Brain microvascular endothelial cell (primary cell): ENCODE data around the gene BCL2L2.
A peak's percentile ranks its signal among the peaks of the same experiment; 100 is the strongest.
"Not testable (repeated sequence)": the region's sequence is repeated elsewhere in the genome, so short reads cannot be mapped to it uniquely, and the experiment has no call there.

Experiments
- DNase-seq: peaks from one replicate; pipeline ENCODE4 v3.0.0-alpha.2; 2020
- H3K27ac ChIP-seq: fragments of 250-450 bp; sonication (Bioruptor Pico); 2 replicates; pipeline ENCODE4 v1.5.1; 2020; ENCODE audit warnings: mild to moderate bottlenecking, moderate library complexity
- H3K27me3 ChIP-seq: fragments of 250-450 bp; sonication (Bioruptor Pico); replicated peaks from 2 replicates; pipeline ENCODE4 v1.5.1; 2020; ENCODE audit warnings: mild to moderate bottlenecking
- H3K36me3 ChIP-seq: fragments of 250-450 bp; sonication (Bioruptor Pico); replicated peaks from 2 replicates; pipeline ENCODE4 v1.5.1; 2020; ENCODE audit warnings: mild to moderate bottlenecking
- H3K4me3 ChIP-seq: 2 replicates; pipeline ENCODE4 v1.5.1; 2011; ENCODE audit warnings: low read depth, mild to moderate bottlenecking, control low read depth, low read length, moderate library complexity
- CTCF ChIP-seq: IDR thresholded peaks from 2 replicates; pipeline ENCODE4 v1.5.1; 2011; ENCODE audit warnings: low read depth, mild to moderate bottlenecking, moderate library complexity, low read length, control low read depth, inconsistent platforms; ENCODE audit errors: missing control alignments
- in situ Hi-C: cut with HindIII; loops from 2 replicates; pipeline ENCODE4 v1.10.0; 2017; ENCODE audit warnings: low sequenced_read_pairs, low pct_ligation_motif_present

BCL2L2 gene

GRCh38 chr14:23306412-23307145 lies at the start of gene BCL2L2:
BCL2L2 (plus strand) TSS chr14:23306833; CDS start chr14:23307768, 935 bp downstream.
- H3K36me3 ChIP-seq: peaks cover 27% of the 10 kb centered on the region
- in situ Hi-C loops: no loop called here
- peak within 1 kb of the TSS; percentile 86 for H3K27ac ChIP-seq
- peak; percentile 87 for DNase-seq
- H3K4me3 ChIP-seq: peak within 1 kb of the TSS; percentile 92
- TF ChIP-seq CTCF: no peak
- no peaks in the 10 kb centered on the region for H3K27me3 ChIP-seq

GRCh38 chr14:23258256-23258655 lies 48.4 kb upstream of the BCL2L2 start:
- in situ Hi-C loops: no loop called here
- Histone ChIP-seq H3K27ac (no peak overlapping the region), H3K27me3 (peaks cover 4% of the 10 kb centered on the region), H3K36me3 (no peaks in the 10 kb centered on the region), H3K4me3 (no peak overlapping the region)
- DNase-seq: no peak
- TF ChIP-seq CTCF: no peak

GRCh38 chr14:23259426-23259825 lies 47.2 kb upstream of the BCL2L2 start:
- in situ Hi-C loops: no loop called here
- H3K36me3 ChIP-seq: no peaks in the 10 kb centered on the region
- no peak for TF ChIP-seq CTCF
- peaks cover 4% of the 10 kb centered on the region for H3K27me3 ChIP-seq
- no peak overlapping the region for H3K27ac ChIP-seq
- DNase-seq: no peak
- H3K4me3 ChIP-seq: no peak overlapping the region

- H3K27ac ChIP-seq, H3K4me3 ChIP-seq, H3K27me3 ChIP-seq, H3K36me3 ChIP-seq, DNase-seq, in situ Hi-C loops: not testable (repeated sequence)
Observed at GRCh38 chr14:23260849-23261248, 45.8 kb upstream of the BCL2L2 start.

- no peaks in the 10 kb centered on the region for H3K36me3 ChIP-seq
- H3K27ac ChIP-seq: no peak overlapping the region
- DNase-seq: no peak
- TF ChIP-seq CTCF: no peak
- no peak overlapping the region for H3K4me3 ChIP-seq
- H3K27me3 ChIP-seq: no peaks in the 10 kb centered on the region
- in situ Hi-C loops: no loop called here
Observed at GRCh38 chr14:23269193-23269592, 37.4 kb upstream of the BCL2L2 start.

GRCh38 chr14:23275412-23275811 lies 31.2 kb upstream of the BCL2L2 start:
- Histone ChIP-seq H3K27ac (no peak overlapping the region), H3K4me3 (no peak overlapping the region), H3K36me3 (no peaks in the 10 kb centered on the region), H3K27me3 (no peaks in the 10 kb centered on the region)
- in situ Hi-C loops: no loop called here
- no peak for DNase-seq
- no peak for TF ChIP-seq CTCF
